ENCODE data around the gene HOXD12.

Gene HOXD12

DNA sequence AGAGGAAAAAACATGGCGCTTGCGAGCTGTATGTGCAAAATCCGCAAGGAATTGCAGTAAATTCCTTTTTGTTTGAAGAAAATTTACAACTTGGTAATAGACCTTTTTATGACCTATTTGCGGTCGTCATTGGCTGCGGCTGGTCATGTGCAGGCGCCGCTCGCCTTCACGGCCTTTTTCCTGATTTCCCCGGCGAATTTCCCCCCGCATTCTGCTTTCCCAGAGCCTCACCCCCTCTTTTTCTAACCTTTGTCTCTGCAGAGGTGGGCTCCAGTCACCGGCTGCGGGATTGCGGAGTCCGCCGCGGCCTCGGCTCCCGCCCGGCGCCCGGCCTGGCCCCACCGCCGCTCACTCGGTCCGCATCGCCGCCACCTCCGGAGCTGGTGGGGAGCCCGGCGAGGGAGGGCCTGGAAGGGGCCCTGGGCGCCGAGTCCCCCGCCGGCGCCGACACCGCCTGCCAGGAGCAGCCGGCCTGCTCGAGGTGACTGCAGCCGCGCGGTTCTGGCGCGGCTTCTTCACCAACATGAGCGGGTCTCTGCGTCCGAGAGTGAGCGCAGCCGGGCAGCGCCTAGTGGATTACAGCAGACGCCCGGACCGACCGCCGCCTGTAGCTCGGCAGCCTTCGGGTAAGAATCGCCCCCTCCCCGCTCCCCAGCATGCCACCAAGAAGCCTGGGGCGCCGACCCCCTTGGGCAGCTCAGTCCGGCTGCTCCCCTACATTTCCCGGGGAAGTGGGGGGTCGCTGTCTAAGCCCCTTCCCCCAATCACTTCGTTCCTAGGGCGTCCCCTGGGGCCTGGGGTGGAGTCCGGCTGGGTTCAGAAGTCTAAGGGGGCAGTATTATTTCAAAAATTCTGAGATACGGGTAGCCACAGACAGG is 37.0 kb downstream of the HOXD12 start:
- DNase-seq: no peak

DNA sequence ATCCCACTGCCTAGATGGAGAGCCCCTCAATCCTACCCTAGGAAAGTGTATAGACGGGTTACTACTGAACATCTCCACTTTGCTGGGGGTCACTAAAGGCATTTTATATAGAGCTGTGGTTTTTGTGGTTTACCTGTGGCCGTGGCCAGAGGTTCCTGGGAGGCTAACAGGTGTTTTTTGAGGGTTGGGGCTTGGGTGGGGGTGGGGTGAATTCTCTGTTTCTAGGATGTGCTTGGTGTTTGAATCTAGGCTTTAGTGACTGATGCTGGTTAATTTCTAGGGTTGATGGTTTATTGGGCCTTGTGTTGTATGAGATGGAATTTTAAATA is 37.6 kb downstream of the HOXD12 start:
- no peak for DNase-seq

DNA sequence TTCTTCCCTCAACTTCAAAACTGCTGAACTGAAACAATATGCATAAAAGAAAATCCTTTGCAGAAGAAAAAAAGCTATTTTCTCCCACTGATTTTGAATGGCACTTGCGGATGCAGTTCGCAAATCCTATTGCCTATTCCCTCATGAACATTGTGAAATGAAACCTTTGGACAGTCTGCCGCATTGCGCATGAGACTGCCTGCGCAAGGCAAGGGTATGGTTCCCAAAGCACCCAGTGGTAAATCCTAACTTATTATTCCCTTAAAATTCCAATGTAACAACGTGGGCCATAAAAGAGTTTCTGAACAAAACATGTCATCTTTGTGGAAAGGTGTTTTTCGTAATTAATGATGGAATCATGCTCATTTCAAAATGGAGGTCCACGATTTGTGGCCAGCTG is 38.3 kb downstream of the HOXD12 start:
- no peak for DNase-seq

DNA sequence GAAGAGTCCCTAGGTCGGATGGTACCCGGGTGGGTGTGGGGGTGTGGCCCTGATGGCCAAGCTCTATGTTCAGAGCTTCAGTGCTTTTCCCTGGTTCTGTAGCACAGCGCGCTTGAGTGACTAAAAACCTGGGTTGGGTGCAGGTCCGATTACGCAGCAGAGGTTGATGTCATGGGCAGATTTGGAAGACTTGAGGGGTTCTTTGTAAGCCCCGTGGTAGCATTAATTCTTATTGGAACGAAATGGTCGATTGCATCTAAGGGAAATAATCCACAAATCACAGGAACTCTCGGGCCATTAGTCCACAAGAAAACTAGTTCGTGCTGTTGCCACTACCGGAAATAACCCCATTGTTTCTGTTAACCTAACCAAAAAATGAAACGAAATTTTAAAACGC is 38.9 kb downstream of the HOXD12 start:
- no peak for DNase-seq

DNA sequence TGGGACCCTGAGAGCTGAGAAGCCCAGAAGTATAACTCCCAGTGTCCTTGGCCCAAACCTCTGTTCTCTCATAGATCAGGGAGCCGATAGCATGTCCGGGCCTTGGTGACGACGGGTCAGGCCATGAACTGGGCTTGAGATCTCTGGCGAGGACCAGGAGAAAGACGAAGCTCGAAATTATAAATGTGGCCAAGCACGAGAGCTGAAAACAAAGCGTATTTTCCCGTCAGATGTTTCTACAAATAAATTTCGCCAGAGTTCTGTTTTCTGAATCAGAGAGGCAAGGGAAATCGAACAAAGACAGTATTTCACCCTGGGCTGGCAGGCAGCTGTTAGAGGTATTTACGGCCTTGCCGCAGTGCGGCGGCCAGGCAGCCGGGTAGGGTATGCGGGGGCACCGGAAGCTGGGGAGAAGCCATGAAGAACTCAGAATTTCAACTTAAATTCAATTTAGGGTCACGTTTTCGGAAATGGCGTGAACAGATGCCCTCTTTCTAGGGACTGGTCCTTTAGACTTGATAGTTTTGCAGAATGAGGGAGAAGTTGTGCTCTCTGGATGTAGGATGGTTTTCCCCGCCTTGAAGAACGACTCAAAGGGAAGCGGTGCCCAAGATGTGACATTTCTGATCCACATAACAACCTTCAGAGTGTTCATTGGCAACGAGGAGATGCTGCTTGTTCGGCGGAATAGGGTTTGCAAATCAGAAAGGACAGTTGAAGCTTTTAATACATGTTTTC is 39.5 kb downstream of the HOXD12 start:
- no peak for DNase-seq

DNA sequence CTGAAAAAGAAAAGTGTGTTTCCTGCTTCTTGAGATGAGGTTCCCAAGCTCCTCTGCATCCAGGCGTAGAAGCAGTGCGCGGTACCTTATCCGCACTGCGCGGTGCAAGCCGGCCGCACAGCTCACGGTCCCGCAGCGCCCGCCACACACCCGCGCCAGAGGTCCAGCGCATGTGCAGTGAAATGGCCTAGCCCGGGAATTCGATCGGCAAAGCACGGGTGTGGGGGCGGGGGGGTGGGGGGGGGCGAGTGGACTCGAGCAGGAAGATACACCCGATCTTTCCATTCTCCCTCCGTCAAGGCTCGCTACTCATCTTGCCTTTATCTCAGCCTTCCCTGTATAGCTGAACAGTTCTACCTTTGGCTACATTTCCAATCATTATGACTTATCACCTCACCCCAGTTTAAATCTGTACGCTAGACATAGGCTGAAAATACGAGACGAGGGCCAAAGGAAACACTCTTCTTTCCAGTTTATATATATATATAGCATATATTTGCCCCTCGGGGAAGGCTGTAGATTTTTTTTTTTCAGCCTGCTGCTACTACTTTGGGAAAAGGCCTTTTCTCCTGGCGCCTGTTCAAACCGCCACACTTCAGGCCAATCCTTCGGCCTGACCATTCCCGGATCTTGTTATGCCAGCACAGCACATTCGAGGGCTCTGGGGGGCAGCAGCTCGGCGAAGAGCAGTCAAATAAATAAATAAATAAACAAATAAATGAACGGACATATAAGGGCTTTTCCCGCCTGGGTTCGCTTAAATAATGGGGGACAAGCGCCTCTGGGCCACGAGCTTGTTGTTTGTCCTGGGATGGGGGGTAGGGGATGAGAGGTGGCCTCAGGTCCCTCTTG is 40.3 kb downstream of the HOXD12 start:
- no peak for DNase-seq

DNA sequence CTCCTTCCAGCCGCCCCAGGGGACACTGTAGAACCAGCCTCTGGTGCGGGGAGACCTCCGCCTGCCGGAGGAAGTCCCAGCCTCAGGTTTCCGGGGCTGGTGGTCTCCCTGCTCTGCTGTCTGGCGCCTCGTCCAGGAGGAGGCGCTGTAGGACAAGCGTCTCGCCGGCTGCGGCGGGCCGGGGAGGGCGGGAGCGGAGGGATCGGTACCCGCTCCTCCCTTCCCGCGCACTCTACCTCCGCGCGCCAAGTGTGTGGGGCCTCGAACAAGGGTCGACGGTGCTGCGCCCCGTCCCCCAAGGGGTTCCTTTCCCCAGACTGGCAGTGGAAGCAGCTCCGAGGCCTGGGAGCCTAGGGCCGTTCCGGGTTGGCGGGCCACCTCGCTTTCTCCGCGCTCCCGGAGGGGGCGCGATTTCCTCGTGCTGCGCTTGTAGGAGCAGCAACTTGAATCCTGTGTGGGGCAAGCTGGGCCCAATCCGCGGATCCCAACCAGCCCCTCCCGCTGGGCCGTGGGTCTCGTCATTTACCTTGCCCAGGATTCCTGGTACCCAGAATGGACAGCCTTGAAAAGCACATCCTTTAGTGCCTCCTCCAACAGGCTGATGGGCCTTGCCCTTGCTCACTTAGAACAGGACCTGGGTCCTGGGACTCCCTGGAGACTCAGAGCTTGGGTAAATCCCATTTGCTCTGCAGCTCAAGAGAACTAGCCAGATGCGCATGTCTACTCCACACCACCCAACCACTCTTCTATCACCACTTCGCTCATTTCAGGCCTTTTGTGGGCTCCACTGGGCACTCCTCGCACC is 41.1 kb downstream of the HOXD12 start:
- peak; percentile 66 for DNase-seq

DNA sequence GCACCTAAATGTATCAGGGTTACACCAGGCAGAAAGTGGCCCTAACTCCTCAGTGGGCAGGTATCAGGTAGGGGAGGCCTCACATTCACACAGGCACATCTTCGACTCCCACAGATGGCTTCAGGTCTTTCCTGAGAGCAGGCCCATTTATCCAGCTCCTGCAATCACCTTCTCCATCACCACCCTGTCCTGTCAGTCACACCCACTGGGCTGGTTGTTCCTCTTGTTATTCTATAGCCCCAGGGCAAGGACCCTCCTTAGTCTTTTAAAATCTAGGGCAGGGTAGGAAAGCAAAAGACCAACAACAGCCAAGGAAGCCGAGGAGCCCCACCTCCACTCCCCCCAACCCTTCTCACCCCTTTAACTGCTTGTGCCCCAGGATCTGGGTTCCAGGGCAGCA is 42.7 kb downstream of the HOXD12 start:
- no peak for DNase-seq

DNA sequence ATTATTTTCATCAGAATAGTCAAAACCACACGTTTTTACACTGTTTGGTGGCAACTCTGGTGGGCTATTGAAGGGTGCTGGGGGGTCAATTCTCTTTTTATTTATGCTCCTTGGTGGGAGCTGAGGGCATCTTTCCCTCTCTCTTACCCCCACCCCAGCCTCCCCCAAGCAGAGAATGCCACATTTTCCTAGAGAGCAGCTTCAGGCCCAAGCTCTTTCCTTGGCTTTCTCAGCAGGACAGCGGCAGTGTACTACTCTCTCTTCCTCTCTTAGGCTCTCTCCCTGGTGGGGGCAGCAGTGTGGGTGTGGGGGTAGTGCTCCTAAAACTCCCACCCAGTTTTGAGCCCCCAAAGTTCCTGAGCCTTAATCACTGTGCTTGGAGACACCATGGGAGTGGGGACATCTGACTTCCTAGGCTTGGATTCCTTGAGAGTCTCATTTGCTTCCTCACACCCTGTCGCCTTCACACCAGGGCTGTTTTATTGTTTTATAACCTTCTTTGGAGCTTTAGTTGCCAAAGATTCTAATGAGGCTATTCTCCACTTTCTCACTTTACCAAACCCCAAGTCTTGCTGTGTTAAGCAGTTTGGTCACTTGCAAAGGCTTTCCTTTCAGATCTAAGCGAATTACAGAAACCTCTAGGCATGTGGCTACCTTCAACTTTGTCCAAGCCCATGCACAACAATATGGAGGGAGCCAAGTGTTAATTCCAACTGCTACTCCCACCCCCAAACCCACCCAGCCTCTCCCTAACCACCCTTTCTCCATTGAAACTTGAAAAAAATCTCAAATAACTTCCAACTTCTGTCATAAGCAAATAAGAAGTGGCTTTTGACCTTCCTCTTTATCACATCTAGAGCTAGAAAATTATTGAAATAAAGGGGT is 45.7 kb downstream of the HOXD12 start:
- DNase-seq: no peak

DNA sequence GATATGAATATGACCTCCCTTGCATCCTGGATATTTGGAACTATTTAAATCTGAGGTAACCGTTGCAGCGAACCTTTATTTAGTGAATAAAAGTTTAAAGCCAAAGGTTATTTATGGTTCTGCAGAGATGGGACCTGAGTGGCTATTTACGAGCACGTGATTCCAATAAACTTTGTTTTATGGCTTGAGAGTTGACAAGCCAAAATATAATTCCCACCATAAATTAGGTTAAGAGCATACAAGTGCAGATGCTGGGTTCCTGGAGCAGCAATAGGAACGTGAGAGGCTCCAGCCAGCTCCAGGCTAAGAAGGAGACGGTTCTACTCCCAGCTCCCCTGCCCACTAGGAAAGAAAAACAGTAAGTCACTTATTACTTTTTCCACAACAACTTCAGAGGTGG is 46.5 kb downstream of the HOXD12 start:
- DNase-seq: no peak

DNA sequence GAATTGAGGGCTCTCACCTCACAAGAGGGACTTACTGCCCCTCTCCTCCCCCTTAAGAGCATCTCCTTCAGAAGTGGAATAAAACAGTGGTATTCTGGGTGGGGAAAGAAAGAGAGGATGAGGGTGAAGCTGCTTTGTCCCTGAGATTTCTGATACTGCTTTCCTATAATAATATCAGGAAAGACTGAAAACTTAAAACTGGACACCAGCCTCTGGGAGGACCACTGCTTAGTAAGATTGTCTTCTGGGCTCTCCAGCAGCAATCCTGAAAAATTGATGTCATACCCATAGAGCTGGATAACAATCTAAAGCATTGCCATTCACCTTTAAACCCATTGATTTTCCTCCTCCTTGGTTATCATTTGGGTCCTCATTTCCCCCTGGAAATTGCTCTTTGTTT is 47.0 kb downstream of the HOXD12 start:
- no peak for DNase-seq

DNA sequence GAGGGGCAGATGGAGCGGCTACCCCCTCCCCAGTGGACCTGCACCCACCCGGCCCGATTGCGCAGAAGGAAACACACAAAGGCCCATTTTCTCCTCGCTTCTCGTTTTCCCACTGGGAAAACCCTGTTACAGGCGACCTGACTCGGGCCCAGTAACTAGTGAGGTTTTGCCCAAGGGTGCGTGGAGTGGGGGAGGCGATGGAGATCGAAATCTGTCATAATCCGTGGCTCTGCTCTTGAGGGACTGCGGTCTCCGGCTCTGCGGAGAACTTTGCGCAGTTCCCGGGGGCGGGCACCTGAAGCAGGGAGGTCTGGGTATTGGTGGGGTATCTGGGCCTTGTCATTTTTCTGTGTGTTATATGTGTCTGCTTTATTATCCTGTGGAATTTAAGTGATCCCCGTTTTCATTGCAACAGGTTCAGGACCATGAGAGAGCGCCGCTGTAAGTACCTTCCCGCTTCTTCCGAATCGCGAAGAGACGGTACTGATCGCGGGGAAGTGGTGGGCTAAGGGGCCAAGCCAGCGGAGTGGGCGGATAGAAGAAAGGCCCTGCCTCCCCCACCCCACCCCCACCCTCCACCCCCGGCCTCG is 47.7 kb downstream of the HOXD12 start:
- no peak for DNase-seq

DNA sequence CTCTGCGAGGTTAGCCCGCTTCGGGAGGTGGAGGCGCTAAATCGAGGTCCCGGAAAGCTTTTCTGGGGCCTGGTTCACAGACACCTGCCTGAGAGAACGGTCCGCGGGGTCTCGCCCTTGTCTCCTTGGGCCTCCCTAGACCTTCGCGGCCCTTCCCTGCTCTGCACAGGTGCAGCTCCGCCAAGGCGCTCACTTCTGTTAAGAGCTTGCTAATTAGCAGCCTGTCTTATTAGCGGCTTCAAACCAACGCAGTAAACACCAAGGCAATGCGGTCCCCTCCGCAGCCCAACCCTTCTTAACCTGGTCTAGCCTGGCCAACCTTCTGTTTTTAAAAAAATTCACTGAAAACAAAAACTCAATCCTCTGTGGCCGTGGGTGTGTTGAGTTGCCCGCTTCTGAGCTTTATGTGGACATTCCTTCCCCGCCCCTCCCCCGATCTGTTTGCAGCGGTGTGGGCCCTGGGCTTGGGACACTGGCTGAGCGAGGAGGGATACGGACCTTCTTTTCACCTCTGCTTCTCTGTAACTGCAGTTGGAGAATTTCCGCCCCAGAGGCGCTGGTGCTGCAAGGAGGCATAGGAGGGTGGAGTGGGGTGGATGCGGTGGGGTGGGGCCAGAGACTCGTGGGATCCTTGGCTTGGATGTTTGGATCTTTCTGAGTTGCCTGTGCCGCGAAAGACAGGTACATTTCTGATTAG is 48.4 kb downstream of the HOXD12 start:
- DNase-seq: no peak

DNA sequence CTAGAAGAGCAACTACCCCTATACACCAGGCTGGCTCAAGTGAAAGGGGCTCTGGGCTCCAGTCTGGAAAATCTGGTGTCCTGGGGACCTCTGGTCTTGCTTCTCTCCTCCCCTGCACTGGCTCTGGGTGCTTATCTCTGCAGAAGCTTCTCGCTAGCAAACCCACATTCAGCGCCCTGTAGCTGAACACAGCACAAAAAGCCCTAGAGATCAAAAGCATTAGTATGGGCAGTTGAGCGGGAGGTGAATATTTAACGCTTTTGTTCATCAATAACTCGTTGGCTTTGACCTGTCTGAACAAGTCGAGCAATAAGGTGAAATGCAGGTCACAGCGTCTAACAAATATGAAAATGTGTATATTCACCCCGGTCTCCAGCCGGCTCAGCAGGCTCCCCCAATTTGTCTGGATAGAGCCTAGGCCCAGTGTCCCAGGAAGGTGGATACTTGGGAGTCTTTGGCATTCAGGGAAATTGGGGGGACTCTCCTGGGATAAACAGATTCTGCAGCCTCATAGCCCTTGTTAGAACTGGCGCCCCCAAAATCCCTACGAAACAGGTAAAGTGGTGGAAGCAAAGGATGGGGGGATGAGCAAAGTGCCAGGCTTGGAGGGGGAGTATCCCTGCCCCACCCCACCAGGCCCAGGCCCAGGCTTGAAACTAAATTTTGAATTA is 49.3 kb downstream of the HOXD12 start:
- DNase-seq: no peak

DNA sequence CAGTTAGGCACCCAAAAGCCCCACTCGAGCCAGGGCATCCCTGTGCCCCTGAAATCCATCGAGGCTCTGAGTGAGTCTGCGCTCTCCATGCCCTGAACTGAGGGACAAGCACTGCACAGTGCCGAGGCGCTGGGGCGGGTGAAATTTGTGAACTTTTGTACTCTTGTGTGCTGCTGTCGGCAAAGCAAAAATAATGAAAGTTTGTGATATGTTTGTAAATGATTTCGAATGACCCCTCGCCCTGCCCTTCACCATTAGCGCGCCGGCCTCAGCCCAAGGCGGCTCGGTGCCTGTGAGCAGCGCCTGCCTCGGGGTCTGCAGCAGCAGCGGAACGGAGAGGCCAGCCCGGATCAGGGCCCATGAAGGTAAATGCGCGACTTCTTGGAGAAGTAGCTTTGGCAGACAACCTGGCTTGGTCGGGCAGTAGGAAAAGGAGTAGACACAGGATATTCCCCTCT is 49.9 kb downstream of the HOXD12 start:
- no peak for DNase-seq

DNA sequence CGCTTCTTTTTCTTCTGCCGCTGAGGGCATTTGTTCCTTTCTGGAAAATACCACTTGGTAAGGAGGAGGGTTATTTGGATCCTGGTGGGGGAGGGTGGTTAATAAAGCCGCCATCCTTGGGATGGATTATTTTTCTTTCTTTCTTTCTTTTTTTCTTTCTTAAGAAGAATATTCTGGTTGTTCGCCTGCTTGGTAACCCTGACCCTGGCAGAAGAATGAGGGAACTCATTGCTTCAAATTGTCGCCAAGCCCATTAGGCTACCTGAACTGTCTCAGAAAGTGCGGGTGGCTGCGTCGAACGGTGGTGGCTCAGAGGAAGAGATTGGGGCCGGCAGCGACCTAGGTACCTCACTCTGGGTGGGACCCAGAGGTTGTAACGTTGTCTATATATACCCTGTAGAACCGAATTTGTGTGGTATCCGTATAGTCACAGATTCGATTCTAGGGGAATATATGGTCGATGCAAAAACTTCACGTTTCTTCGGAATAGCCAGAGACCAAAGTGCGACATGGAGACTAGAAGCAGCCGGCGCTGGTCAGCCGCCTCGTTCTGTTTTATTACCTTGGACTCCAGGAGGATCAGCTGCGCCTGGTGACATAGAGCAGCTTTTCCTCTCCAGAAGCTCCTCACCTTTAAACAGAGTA is 50.5 kb downstream of the HOXD12 start:
- DNase-seq: no peak

DNA sequence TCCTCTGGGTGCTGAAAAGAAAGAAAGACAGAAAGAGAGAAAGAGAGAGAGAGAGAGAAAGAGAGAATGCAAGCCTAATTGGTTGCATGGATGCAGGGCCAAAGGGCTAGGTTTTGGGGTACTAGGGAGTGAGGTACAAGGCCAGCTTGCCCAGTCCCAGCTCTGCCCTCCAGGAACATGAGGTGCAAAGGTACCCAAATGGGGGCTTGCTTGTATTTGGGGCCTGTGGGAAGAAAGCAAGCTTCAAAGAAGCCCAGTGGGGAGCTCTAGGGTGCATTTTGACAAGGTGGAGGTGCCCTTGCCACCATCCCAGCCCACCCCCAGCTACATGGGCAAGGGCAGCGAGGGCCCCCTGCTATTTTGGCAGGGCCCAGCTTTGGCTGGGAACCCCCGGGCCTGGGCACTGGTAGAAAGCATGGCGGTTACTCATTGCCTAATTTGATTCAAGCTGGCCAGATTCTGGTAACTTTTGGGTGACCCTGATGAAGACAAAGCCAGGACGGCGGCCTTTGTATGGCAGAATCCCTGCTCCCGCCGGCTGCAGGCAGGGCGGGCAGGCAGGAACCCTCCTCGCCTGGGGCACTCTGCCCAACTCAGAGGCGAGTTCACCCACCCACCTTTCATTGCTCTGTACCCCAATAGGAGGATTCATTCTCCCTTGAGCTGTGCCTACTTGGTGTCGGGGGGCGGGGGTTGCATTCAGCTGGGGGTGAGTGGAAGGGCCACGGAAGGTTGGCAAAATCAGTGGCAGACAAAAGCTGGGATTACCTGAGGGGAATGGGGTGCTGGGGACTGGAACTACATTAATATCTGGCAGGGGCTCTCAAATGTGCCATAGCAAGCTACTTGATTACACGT is 51.2 kb downstream of the HOXD12 start:
- no peak for DNase-seq

Measured in stimulated activated CD4-positive, alpha-beta T cell treated with anti-CD3 and anti-CD28 coated beads, Interleukin-1b, Interleukin-23, amount 100 ng/mL, for 48 hours (primary cell).